Effector CD8-positive, alpha-beta T cell (primary cell): ENCODE measurements around the gene NOCT.
"Not testable (repeated sequence)": the region's sequence is repeated elsewhere in the genome, so short reads cannot be mapped to it uniquely, and the experiment has no call there.

Source experiments
- DNase-seq: peaks from one replicate; lab custom pipeline; 2025; lab: John Stamatoyannopoulos, UW

NOCT gene

DNA sequence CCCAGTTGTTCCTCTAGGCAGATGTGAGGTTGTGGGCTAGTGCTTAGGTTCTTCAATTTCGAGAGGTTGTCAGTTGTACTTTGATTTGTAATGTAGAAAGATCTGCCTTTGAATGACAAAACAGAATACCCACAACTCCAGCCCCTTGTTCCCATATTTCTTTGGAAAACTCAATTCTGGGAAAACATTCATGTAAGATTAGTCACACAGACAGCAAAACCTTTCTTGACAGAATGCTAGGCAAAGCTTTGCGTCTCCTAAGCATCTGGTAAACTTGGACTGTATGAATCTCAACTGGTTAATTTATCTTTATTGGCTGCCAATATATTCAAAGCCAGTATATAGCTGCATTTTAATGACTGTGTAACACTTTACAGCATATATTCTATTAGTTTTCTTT, 34.9 kb downstream of the NOCT start:
- DNase-seq = no peak

DNA sequence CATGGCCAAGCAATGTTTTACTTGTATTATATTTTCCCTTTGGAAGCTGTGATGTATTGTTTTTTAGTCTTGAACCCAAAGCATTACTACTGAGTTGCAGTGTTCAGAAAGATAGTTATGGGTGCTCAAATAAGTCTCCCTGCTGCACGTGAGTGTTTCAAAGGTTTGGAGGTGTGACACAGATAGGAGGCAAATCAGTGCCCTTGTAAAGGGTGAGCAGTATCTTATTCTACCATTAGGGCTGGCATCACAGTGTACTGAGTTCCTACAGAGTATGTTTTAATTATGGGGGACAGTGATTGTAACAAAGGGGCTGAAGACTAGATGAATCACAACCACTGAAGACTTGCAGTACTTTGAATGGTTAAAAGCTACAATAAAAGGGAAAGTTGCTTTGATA, 38.3 kb downstream of the NOCT start:
- no peak for DNase-seq

DNA sequence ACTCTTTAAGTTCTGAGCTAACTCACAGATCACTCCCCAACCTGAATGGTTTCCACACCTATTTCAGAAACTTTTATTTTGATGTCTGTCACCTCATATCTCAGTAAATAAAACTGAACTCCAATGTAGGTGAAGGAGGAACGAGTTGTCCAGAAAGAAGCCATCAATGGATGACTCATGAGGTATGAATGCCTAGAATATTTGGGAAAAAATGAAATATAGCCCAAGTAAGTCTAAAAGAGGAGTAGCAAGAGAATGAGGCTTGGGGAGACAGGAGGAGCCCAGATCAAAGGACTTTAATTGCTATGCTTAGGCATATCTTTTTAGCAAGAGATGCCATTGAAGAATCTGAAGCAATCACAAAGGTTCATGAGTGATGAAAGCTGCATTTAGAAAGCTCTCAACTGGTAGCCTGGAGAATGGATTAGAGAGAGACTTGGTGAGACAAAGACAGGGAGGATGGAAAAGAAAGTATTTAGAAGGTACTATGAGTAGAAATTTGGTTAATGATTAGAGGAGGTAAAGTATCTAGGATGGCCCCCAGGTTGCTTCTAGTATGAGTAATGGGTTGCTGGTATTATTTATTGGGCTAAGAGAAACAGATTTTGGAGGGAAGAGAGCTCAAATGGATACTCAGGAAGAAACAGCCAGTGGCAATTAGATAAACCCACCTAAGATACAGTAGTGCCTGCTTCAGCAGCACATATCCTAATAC, 39.4 kb downstream of the NOCT start:
- DNase-seq = no peak

- DNase-seq = not testable (repeated sequence)
Measured at GRCh38 chr4:139059026-139059425, 43.4 kb downstream of the NOCT start.

GRCh38 chr4:139060591-139060990, 45.0 kb downstream of the NOCT start:
- DNase-seq = no peak

- DNase-seq = no peak
Measured at GRCh38 chr4:139076016-139076744, 60.6 kb downstream of the NOCT start.

- no peak for DNase-seq
Measured at GRCh38 chr4:139077567-139078355, 62.2 kb downstream of the NOCT start.

DNA sequence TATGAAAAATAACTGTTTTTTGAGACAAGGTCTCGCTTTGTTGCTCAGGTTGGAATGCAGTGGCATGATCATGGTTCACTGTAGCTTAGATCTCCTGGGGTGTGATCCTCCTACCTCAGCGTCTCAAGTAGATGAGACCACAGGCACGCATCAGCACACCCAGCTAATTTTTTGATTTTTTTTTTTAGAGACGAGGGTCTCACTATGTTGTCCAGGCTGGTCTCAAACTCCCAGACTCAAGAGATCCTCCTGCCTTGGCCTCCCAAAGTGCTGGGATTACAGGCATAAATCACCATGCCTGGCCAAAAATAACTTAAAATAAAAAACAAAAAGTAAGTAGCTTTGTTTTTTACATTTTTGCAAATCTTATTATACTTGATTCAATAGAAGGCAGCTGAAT, 63.3 kb downstream of the NOCT start:
- DNase-seq = no peak

DNA sequence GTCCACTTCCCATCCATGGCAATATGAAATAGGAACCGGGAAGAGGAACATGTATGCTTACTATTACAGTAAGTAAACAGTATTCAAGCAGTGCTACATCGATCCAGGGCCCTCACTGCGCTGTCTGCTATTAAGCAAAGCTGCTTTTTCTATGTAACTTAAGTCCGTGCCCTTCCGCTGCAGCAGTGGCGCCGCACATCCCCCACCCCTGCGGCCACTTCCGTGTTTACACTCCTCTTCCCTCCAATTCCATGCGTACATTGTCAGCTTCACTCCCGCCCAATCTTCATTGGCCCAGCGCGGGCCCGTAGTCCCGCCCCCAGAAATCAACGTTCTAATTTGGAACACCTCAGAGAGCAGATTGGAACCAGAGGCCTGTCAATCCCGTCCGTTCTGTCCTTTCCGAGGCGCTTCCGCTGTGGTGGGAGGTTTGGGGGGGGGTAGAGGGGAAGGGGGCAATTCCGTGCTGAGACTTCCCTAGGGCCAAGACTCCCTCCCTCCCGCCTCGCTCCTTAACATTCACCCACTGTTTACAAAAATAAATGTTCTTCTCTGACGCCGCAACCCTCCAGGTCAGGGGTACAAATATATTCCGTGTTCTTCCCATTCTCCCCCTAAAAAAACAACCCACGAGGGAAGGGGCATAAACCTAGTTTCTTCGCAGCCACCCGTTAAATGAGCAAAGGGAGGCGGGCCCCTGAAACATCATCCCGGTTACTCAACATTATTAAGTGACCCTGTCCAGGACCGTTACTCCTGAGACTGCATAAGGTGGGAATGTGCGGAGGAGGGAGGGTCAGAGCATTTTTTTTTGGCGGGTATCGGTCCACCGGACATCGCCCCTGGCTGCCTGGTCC, 67.4 kb downstream of the NOCT start:
- DNase-seq = peak; percentile 89

DNA sequence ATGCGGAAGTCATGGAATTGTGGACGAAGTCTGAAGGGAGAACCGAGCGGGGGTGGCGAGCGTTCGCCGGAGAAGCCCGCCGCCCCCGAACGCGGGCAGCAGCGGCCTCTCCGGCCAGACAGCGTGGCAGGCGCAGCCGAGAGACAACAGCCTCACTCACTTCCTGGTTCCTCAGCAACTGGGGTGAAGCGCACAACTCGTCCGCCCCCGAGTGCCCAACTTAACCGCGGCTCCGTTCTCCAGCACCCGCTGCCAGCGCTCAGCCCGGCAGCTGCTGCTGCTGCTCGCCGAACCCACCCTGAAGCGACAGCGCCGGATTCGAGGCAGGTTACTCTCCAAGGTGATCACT, 68.0 kb downstream of the NOCT start:
- no peak for DNase-seq

DNA sequence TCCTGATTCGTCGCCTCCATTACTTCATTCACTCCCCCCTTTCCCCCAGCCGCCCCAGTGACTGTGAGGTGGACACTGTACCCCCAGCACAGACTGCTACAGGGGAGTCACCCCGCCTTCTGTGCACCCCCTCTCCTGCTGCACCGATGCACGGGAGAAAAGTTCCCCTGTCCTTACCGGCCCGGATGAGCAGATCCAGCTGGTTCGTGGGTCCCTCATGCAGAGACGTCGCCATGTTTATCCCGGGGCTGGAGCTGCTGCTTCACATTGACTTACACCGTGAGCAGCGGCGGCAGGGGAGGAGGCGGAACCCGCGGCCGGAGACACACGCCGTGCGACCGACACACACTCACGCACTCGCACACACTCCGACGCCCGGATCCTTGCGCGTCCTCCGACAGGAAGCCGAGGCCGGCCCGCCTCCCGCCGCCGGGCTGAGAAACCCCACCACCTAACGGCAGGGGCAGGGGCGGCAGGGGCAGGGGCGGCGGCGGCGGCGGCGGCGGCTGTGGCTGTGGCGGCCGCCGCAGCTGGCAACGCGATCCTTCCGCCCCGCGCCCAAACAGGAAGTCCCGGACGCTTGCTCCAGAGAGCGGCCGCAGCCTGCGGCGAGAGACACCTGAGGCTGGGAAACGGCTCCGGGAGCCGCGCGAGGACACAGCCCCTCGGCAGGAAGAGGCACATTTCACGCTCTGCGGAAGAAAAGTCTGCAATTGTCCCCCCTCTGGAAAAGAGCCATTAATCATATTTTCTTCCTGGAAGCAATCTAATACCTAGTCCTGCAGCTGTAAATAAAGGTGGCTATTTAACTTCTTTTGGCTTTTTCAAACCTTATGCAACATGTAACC, 68.6 kb downstream of the NOCT start:
- DNase-seq = peak; percentile 68

- DNase-seq = no peak
Measured at GRCh38 chr4:139084804-139085093, 69.2 kb downstream of the NOCT start.

- no peak for DNase-seq
Measured at GRCh38 chr4:139085141-139085540, 69.6 kb downstream of the NOCT start.

GRCh38 chr4:139092271-139092670, 76.7 kb downstream of the NOCT start:
- DNase-seq = no peak
